Measurements from ENCODE around the gene FSD1L. TPM values are rescaled to one million over a fixed set of nuclear protein-coding genes. Genes with fewer than 3 reads are reported as not detected.
A peak's percentile ranks its signal among the peaks of the same experiment; 100 is the strongest.

Gene FSD1L
- total RNA-seq, 2 donors from 2014 or later, result 3.4 to 4.6 TPM

- no peak overlapping the region for H3K27ac Mint-ChIP-seq
- ATAC-seq (replicated peaks), result no peak
- no peaks in the 10 kb centered on the region for H3K36me3 Mint-ChIP-seq (ENCODE audit: low read depth)
- H3K4me1 Mint-ChIP-seq, result no peaks in the 10 kb centered on the region
- no peaks in the 10 kb centered on the region for H3K9me3 Mint-ChIP-seq
- no peak overlapping the region for H3K4me3 Mint-ChIP-seq
- H3K27me3 Mint-ChIP-seq, result peaks cover 3% of the 10 kb centered on the region
Observed at GRCh38 chr9:105421864-105422263, 26.0 kb upstream of the FSD1L start.

- no peaks in the 10 kb centered on the region for H3K4me1 Mint-ChIP-seq
- no peak overlapping the region for H3K27ac Mint-ChIP-seq
- H3K27me3 Mint-ChIP-seq, result peaks cover 4% of the 10 kb centered on the region
- no peak overlapping the region for H3K4me3 Mint-ChIP-seq
- H3K36me3 Mint-ChIP-seq (ENCODE audit: low read depth), result no peaks in the 10 kb centered on the region
- ATAC-seq (replicated peaks), result peak; percentile 42
- no peaks in the 10 kb centered on the region for H3K9me3 Mint-ChIP-seq
Observed at GRCh38 chr9:105425816-105426433, 21.9 kb upstream of the FSD1L start.

- Mint-ChIP-seq H3K36me3 (ENCODE audit: low read depth) (no peaks in the 10 kb centered on the region), H3K4me3 (no peak overlapping the region), H3K9me3 (no peaks in the 10 kb centered on the region), H3K27me3 (peaks cover 5% of the 10 kb centered on the region), H3K27ac (no peak overlapping the region), H3K4me1 (no peaks in the 10 kb centered on the region)
- ATAC-seq (replicated peaks), result no peak
Observed at GRCh38 chr9:105426657-105427056, 21.2 kb upstream of the FSD1L start.

GRCh38 chr9:105431424-105432246 is 16.2 kb upstream of the FSD1L start:
- H3K27me3 Mint-ChIP-seq, result peaks cover 3% of the 10 kb centered on the region
- no peaks in the 10 kb centered on the region for H3K36me3 Mint-ChIP-seq (ENCODE audit: low read depth)
- H3K9me3 Mint-ChIP-seq, result peaks cover 5% of the 10 kb centered on the region

GRCh38 chr9:105432247-105432842 is 15.5 kb upstream of the FSD1L start:
- H3K27ac Mint-ChIP-seq, result no peak overlapping the region
- peaks cover 3% of the 10 kb centered on the region for H3K27me3 Mint-ChIP-seq
- no peak for ATAC-seq (replicated peaks)
- peaks cover 5% of the 10 kb centered on the region for H3K9me3 Mint-ChIP-seq
- no peaks in the 10 kb centered on the region for H3K4me1 Mint-ChIP-seq
- no peak overlapping the region for H3K4me3 Mint-ChIP-seq
- H3K36me3 Mint-ChIP-seq (ENCODE audit: low read depth), result no peaks in the 10 kb centered on the region

More at GRCh38 chr9:105431424-105432246, 16.2 kb upstream of the FSD1L start:
- no peak overlapping the region for H3K27ac Mint-ChIP-seq
- H3K4me3 Mint-ChIP-seq, result no peak overlapping the region
- no peak for ATAC-seq (replicated peaks)
- H3K4me1 Mint-ChIP-seq, result no peaks in the 10 kb centered on the region

- no peaks in the 10 kb centered on the region for H3K4me1 Mint-ChIP-seq
- H3K9me3 Mint-ChIP-seq, result peaks cover 5% of the 10 kb centered on the region
- peaks cover 3% of the 10 kb centered on the region for H3K27me3 Mint-ChIP-seq
Observed at GRCh38 chr9:105435453-105435852, 12.4 kb upstream of the FSD1L start.

GRCh38 chr9:105436783-105437182 is 11.1 kb upstream of the FSD1L start:
- Mint-ChIP-seq H3K36me3 (ENCODE audit: low read depth) (no peaks in the 10 kb centered on the region), H3K4me3 (no peak overlapping the region), H3K9me3 (peaks cover 5% of the 10 kb centered on the region), H3K4me1 (no peaks in the 10 kb centered on the region), H3K27me3 (no peaks in the 10 kb centered on the region), H3K27ac (no peak overlapping the region)
- ATAC-seq (replicated peaks), result no peak

More at GRCh38 chr9:105435453-105435852, 12.4 kb upstream of the FSD1L start:
- H3K36me3 Mint-ChIP-seq (ENCODE audit: low read depth), result no peaks in the 10 kb centered on the region
- ATAC-seq (replicated peaks), result no peak
- H3K27ac Mint-ChIP-seq, result no peak overlapping the region
- no peak overlapping the region for H3K4me3 Mint-ChIP-seq

GRCh38 chr9:105437704-105438103 is 10.1 kb upstream of the FSD1L start:
- Mint-ChIP-seq H3K27me3 (no peaks in the 10 kb centered on the region), H3K27ac (no peak overlapping the region), H3K4me3 (no peak overlapping the region), H3K9me3 (peaks cover 5% of the 10 kb centered on the region), H3K4me1 (no peaks in the 10 kb centered on the region), H3K36me3 (ENCODE audit: low read depth) (no peaks in the 10 kb centered on the region)
- ATAC-seq (replicated peaks), result peak; percentile 40

- Mint-ChIP-seq H3K27ac (no peak overlapping the region), H3K4me1 (no peaks in the 10 kb centered on the region), H3K9me3 (peaks cover 5% of the 10 kb centered on the region), H3K27me3 (no peaks in the 10 kb centered on the region), H3K36me3 (ENCODE audit: low read depth) (no peaks in the 10 kb centered on the region), H3K4me3 (no peak overlapping the region)
- ATAC-seq (replicated peaks), result no peak
Observed at GRCh38 chr9:105438141-105438806, 9.6 kb upstream of the FSD1L start.

GRCh38 chr9:105439428-105439827 is 8.4 kb upstream of the FSD1L start:
- Mint-ChIP-seq H3K27me3 (no peaks in the 10 kb centered on the region), H3K36me3 (ENCODE audit: low read depth) (no peaks in the 10 kb centered on the region), H3K9me3 (peaks cover 5% of the 10 kb centered on the region), H3K4me3 (no peak overlapping the region), H3K4me1 (no peaks in the 10 kb centered on the region), H3K27ac (no peak overlapping the region)
- no peak for ATAC-seq (replicated peaks)

- ATAC-seq (replicated peaks), result no peak
Observed at GRCh38 chr9:105441616-105442160, 6.1 kb upstream of the FSD1L start.

GRCh38 chr9:105443121-105443520 is 4.7 kb upstream of the FSD1L start:
- no peaks in the 10 kb centered on the region for H3K27me3 Mint-ChIP-seq
- H3K27ac Mint-ChIP-seq, result no peak overlapping the region
- H3K4me1 Mint-ChIP-seq, result no peaks in the 10 kb centered on the region
- H3K4me3 Mint-ChIP-seq, result no peak overlapping the region
- no peaks in the 10 kb centered on the region for H3K36me3 Mint-ChIP-seq (ENCODE audit: low read depth)
- H3K9me3 Mint-ChIP-seq, result no peaks in the 10 kb centered on the region
- no peak for ATAC-seq (replicated peaks)

More at GRCh38 chr9:105441616-105442160, 6.1 kb upstream of the FSD1L start:
- H3K27me3 Mint-ChIP-seq, result no peaks in the 10 kb centered on the region
- H3K27ac Mint-ChIP-seq, result no peak overlapping the region
- H3K36me3 Mint-ChIP-seq (ENCODE audit: low read depth), result no peaks in the 10 kb centered on the region
- H3K9me3 Mint-ChIP-seq, result no peaks in the 10 kb centered on the region
- H3K4me1 Mint-ChIP-seq, result no peaks in the 10 kb centered on the region
- H3K4me3 Mint-ChIP-seq, result no peak overlapping the region

GRCh38 chr9:105444130-105444529 is 3.7 kb upstream of the FSD1L start:
- no peak for ATAC-seq (replicated peaks)
- no peaks in the 10 kb centered on the region for H3K4me1 Mint-ChIP-seq

GRCh38 chr9:105445203-105445881 is 2.5 kb upstream of the FSD1L start:
- no peak overlapping the region for H3K4me3 Mint-ChIP-seq
- H3K9me3 Mint-ChIP-seq, result no peaks in the 10 kb centered on the region
- no peaks in the 10 kb centered on the region for H3K36me3 Mint-ChIP-seq (ENCODE audit: low read depth)
- no peaks in the 10 kb centered on the region for H3K27me3 Mint-ChIP-seq
- no peaks in the 10 kb centered on the region for H3K4me1 Mint-ChIP-seq
- H3K27ac Mint-ChIP-seq, result no peak overlapping the region
- no peak for ATAC-seq (replicated peaks)

More at GRCh38 chr9:105444130-105444529, 3.7 kb upstream of the FSD1L start:
- Mint-ChIP-seq H3K27me3 (no peaks in the 10 kb centered on the region), H3K36me3 (ENCODE audit: low read depth) (no peaks in the 10 kb centered on the region), H3K27ac (no peak overlapping the region), H3K4me3 (no peak overlapping the region), H3K9me3 (no peaks in the 10 kb centered on the region)
